ENCODE data around the gene TXNDC11. TPM values are rescaled to one million over a fixed set of nuclear protein-coding genes. Genes with fewer than 3 reads are reported as not detected.

TXNDC11 gene
- total RNA-seq, 3 donors from 2014 or later = 34.3 to 39.0 (median 35.5) TPM

DNA sequence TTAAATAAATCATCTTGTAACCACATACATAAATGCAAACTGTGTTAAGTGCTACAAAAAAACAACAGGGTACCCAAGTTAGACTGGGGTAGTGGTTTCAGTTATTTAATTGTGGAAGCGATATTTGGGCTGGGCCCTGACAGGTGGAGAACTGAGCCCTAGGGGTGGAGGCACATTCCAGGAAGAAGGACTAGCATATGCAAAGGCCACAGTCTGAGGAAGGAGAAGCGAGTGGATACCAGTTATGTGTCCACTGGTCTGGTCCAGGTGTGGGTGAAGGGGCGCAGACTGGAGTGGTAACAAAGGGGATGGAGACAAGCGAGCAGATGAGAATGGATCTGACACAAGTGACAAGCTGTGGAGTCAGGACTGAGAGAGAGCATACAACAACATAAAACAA is 22.9 kb downstream of the TXNDC11 start:
- peaks cover 16% of the 10 kb centered on the region for H3K4me1 Mint-ChIP-seq (ENCODE audit: low read depth)
- DNase-seq (no peak), ATAC-seq (no peak)
- no peaks in the 10 kb centered on the region for H3K9me3 Mint-ChIP-seq
- no peaks in the 10 kb centered on the region for H3K27me3 Mint-ChIP-seq (ENCODE audit: low read depth)
- peaks cover 33% of the 10 kb centered on the region for H3K36me3 Mint-ChIP-seq (ENCODE audit: insufficient read depth)
- no peak overlapping the region for H3K4me3 Mint-ChIP-seq

DNA sequence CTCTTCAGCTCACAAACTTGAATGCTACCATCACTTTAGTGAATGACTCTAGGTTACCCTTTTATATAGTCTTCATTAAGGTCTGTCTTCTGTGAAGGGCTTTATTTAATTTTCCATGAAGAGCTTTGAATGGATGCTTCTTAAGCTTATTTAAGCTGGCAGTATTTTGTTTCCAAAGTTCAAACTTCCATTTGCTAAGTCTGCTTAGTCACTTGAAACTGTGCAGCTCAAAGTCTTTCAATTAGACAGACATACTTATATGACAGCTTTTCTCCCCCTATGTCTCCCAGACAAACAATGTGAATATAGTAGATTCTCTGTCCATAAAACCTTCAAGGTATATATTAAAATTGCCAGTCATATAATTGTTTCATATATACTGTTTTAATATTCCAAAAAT is 23.5 kb downstream of the TXNDC11 start:
- Mint-ChIP-seq H3K27me3 (ENCODE audit: low read depth) (no peaks in the 10 kb centered on the region), H3K4me3 (no peak overlapping the region), H3K4me1 (ENCODE audit: low read depth) (peaks cover 19% of the 10 kb centered on the region), H3K36me3 (ENCODE audit: insufficient read depth) (peaks cover 35% of the 10 kb centered on the region), H3K9me3 (no peaks in the 10 kb centered on the region)
- ATAC-seq = no peak
- DNase-seq = no peak

GRCh38 chr16:11717811-11718210 is 24.8 kb downstream of the TXNDC11 start:
- Mint-ChIP-seq H3K4me3 (no peak overlapping the region), H3K36me3 (ENCODE audit: insufficient read depth) (peaks cover 33% of the 10 kb centered on the region), H3K9me3 (no peaks in the 10 kb centered on the region), H3K4me1 (ENCODE audit: low read depth) (peaks cover 15% of the 10 kb centered on the region), H3K27me3 (ENCODE audit: low read depth) (no peaks in the 10 kb centered on the region)
- ATAC-seq (no peak), DNase-seq (no peak)

DNA sequence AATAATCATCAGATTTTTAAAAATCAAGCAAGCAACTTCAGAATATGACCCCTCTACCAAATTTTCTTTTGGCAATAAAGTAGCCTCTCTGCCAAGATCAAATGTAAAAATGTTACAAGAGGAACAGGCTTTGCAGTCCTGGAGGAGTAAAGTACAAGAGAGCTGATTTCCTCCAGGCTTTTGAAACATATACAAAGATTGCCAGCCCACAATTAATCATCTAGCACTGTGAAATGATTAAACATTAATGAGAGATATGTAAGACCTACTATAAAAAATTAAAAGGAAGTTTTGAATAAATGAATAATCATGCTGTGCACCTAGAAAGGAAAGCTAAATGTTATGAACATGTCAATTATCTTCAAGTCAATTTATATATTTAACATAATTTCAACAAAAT is 26.3 kb downstream of the TXNDC11 start:
- Mint-ChIP-seq H3K4me3 (no peak overlapping the region), H3K9me3 (no peaks in the 10 kb centered on the region), H3K27me3 (ENCODE audit: low read depth) (no peaks in the 10 kb centered on the region), H3K36me3 (ENCODE audit: insufficient read depth) (peaks cover 34% of the 10 kb centered on the region), H3K4me1 (ENCODE audit: low read depth) (peaks cover 15% of the 10 kb centered on the region)
- no peak for ATAC-seq
- no peak for DNase-seq

DNA sequence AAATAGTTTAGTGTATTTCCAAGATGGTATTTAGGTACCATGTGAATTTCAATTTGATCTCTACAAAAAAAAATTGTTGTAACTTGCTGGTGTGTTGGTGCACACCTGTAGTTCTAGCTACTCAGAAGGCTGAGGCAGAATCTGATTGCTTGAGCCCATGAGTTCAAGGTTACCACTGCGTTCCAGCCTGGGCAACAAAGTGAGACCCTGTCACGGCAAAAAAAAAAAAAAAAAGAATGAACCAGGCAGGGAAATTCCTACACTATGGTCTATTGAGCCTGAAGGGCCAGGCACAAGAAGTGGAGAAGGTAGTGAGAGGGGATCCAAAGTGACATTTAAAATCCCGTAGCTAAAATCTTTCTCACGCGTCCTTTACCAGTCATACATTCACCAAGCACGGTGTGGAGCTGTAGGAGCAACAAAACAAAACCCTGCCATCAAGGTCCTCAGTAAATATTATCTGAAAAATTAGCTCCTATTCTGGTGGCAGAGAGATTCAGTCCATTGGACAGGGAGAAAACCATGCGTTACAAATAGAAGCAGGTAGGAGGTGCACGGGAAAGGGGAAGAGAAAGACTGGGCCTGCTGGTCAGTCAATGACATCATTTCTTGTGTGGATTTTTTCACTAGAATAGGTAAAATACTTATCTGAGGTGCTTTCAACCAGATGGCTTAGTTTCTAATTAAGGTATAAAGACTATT is 27.3 kb downstream of the TXNDC11 start:
- Mint-ChIP-seq H3K9me3 (no peaks in the 10 kb centered on the region), H3K36me3 (ENCODE audit: insufficient read depth) (peaks cover 34% of the 10 kb centered on the region), H3K27me3 (ENCODE audit: low read depth) (no peaks in the 10 kb centered on the region), H3K4me1 (ENCODE audit: low read depth) (peaks cover 15% of the 10 kb centered on the region), H3K4me3 (no peak overlapping the region)
- ATAC-seq (no peak), DNase-seq (no peak)

GRCh38 chr16:11712122-11712521 is 30.5 kb downstream of the TXNDC11 start:
- Mint-ChIP-seq H3K4me3 (no peak overlapping the region), H3K4me1 (ENCODE audit: low read depth) (peaks cover 7% of the 10 kb centered on the region), H3K36me3 (ENCODE audit: insufficient read depth) (peaks cover 37% of the 10 kb centered on the region), H3K27me3 (ENCODE audit: low read depth) (no peaks in the 10 kb centered on the region), H3K9me3 (no peaks in the 10 kb centered on the region)
- ATAC-seq (no peak), DNase-seq (no peak)

- Mint-ChIP-seq H3K9me3 (no peaks in the 10 kb centered on the region), H3K4me1 (ENCODE audit: low read depth) (peaks cover 6% of the 10 kb centered on the region), H3K36me3 (ENCODE audit: insufficient read depth) (peaks cover 35% of the 10 kb centered on the region), H3K27me3 (ENCODE audit: low read depth) (no peaks in the 10 kb centered on the region), H3K4me3 (no peak overlapping the region)
- DNase-seq = no peak
- ATAC-seq = no peak
Observed at GRCh38 chr16:11711662-11712061, 31.0 kb downstream of the TXNDC11 start.

GRCh38 chr16:11708421-11708820 is 34.2 kb downstream of the TXNDC11 start:
- peaks cover 23% of the 10 kb centered on the region for H3K36me3 Mint-ChIP-seq (ENCODE audit: insufficient read depth)
- no peak overlapping the region for H3K4me3 Mint-ChIP-seq
- ATAC-seq (no peak), DNase-seq (no peak)
- H3K4me1 Mint-ChIP-seq (ENCODE audit: low read depth) = peaks cover 7% of the 10 kb centered on the region
- H3K27me3 Mint-ChIP-seq (ENCODE audit: low read depth) = no peaks in the 10 kb centered on the region
- no peaks in the 10 kb centered on the region for H3K9me3 Mint-ChIP-seq

GRCh38 chr16:11707679-11708197 is 34.9 kb downstream of the TXNDC11 start:
- H3K36me3 Mint-ChIP-seq (ENCODE audit: insufficient read depth) = peaks cover 26% of the 10 kb centered on the region
- DNase-seq = no peak
- H3K4me3 Mint-ChIP-seq = no peak overlapping the region
- H3K27me3 Mint-ChIP-seq (ENCODE audit: low read depth) = no peaks in the 10 kb centered on the region
- peaks cover 9% of the 10 kb centered on the region for H3K4me1 Mint-ChIP-seq (ENCODE audit: low read depth)
- H3K9me3 Mint-ChIP-seq = no peaks in the 10 kb centered on the region
- no peak for ATAC-seq

DNA sequence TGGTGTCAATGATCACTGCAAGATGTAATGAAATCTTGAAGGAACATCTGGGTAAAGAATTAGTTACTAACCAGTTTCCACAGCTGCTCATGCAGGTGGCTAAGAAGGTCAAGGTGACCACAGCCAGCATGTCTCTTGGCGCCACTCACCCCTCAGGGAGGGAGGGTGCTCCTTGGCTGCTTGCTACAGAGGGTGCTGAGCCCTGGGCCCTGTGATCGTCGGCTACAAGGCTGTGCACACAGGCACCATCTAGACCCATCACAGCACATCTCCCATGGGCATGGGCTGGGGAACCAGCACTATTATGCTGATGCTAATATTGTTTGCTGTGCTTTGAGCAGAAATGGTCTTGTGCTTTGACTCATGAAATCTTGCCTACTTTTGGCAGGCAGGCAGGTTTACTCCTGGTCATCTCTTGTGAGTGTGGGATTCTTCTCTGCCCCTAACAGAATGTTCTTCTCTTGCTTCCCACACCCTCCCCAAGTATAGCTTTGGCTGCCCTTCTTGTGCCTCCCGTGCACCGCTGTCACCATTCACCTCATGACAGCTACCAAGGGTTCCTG is 36.4 kb downstream of the TXNDC11 start:
- no peaks in the 10 kb centered on the region for H3K27me3 Mint-ChIP-seq (ENCODE audit: low read depth)

GRCh38 chr16:11705311-11706025 is 37.2 kb downstream of the TXNDC11 start:
- H3K4me3 Mint-ChIP-seq = no peak overlapping the region
- peaks cover 19% of the 10 kb centered on the region for H3K36me3 Mint-ChIP-seq (ENCODE audit: insufficient read depth)
- DNase-seq (no peak), ATAC-seq (no peak)
- no peaks in the 10 kb centered on the region for H3K27me3 Mint-ChIP-seq (ENCODE audit: low read depth)
- no peaks in the 10 kb centered on the region for H3K9me3 Mint-ChIP-seq
- H3K4me1 Mint-ChIP-seq (ENCODE audit: low read depth) = peaks cover 16% of the 10 kb centered on the region

More for the DNA sequence above, 36.4 kb downstream of the TXNDC11 start:
- DNase-seq = no peak
- Mint-ChIP-seq H3K36me3 (ENCODE audit: insufficient read depth) (peaks cover 17% of the 10 kb centered on the region), H3K4me3 (no peak overlapping the region), H3K9me3 (no peaks in the 10 kb centered on the region), H3K4me1 (ENCODE audit: low read depth) (peaks cover 13% of the 10 kb centered on the region)
- ATAC-seq = no peak

- H3K4me1 Mint-ChIP-seq (ENCODE audit: low read depth) = peaks cover 44% of the 10 kb centered on the region
- no peak for ATAC-seq
- no peaks in the 10 kb centered on the region for H3K9me3 Mint-ChIP-seq
- no peak overlapping the region for H3K4me3 Mint-ChIP-seq
- no peak for DNase-seq
- H3K36me3 Mint-ChIP-seq (ENCODE audit: insufficient read depth) = peaks cover 43% of the 10 kb centered on the region
- no peaks in the 10 kb centered on the region for H3K27me3 Mint-ChIP-seq (ENCODE audit: low read depth)
Observed at GRCh38 chr16:11700264-11701029, 42.2 kb downstream of the TXNDC11 start.

DNA sequence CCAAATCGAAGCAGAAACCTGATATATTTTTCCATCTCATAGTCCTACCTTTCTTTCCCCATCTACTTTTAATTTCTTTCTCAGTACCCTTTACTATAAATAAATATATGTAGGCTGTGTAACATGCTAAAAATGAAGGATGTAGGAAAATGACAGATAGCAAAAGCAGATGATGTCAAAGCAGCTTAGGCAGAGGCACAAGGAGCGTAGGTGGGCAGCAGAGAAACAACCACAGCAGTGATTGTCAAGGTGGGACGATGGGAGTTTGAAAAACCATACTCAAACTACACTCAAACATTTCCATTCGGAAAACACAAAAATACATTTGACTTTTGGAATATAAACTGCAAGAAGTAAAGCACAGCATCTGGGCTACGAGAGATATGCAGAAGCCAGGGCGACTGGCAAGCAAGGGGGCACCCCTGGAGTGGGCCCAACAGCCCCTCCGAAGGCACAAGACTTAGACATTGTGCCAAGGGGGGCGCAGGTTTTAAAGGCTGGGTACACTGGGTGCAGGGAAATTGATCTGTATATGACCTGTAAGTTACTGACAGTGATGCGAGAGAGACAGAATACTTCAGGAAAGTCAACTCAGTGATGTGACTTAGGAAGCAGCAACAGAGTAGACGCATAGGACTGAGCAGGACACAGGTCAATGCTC is 43.3 kb downstream of the TXNDC11 start:
- H3K36me3 Mint-ChIP-seq (ENCODE audit: insufficient read depth) = peaks cover 46% of the 10 kb centered on the region
- H3K4me3 Mint-ChIP-seq = no peak overlapping the region
- no peak for DNase-seq
- H3K9me3 Mint-ChIP-seq = no peaks in the 10 kb centered on the region
- no peaks in the 10 kb centered on the region for H3K27me3 Mint-ChIP-seq (ENCODE audit: low read depth)
- ATAC-seq = no peak
- H3K4me1 Mint-ChIP-seq (ENCODE audit: low read depth) = peaks cover 41% of the 10 kb centered on the region

DNA sequence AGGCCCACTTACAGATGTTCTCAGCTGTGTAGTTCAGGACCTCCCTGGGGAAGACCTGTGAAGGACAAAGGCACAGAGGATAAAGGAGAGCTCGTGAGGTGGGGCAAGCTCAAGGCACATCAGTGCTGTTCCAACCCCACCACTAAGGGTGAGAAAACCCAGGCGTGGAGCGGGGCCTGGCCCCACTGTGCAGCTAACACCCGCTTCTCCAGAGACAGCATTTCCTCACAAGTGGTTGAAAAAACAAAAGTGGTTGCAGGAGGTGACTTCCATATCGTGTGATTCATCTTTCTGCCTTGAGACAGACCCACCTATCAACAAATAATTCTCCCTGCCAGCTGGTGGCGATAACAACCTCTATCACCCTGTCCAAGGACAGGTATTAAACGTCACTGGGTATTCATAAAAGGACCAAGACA is 44.4 kb downstream of the TXNDC11 start:
- Mint-ChIP-seq H3K36me3 (ENCODE audit: insufficient read depth) (peaks cover 46% of the 10 kb centered on the region), H3K4me3 (no peak overlapping the region), H3K27me3 (ENCODE audit: low read depth) (no peaks in the 10 kb centered on the region), H3K9me3 (no peaks in the 10 kb centered on the region), H3K4me1 (ENCODE audit: low read depth) (peaks cover 40% of the 10 kb centered on the region)
- no peak for DNase-seq
- ATAC-seq = peak; percentile 82 to 84
